SK-N-SH treated with all-trans-retinoic acid at 6 μM for 48 hours (cell line): ENCODE data around the gene SRGAP1.

Experiments
- CSDC2 ChIP-seq: fragments of 250-450 bp; sonication (Bioruptor Pico); IDR thresholded peaks from 2 replicates; pipeline ENCODE4 v1.5.0; 2020; ENCODE audit warnings: mild to moderate bottlenecking, moderate library complexity
- ISL1 ChIP-seq: fragments of 250-450 bp; sonication (Bioruptor Pico); IDR thresholded peaks from 2 replicates; pipeline ENCODE4 v2.1.2; 2022; ENCODE audit warnings: mild to moderate bottlenecking, moderate library complexity
- POU6F1 ChIP-seq: fragments of 250-450 bp; sonication (Bioruptor Pico); IDR thresholded peaks from 2 replicates; pipeline ENCODE4 v1.8.0; 2021; ENCODE audit warnings: low read depth, mild to moderate bottlenecking, moderate library complexity, borderline replicate concordance
- ZC3H10 ChIP-seq: fragments of 250-450 bp; sonication (Bioruptor Pico); IDR thresholded peaks from 2 replicates; pipeline ENCODE4 v1.5.1; 2021; ENCODE audit warnings: mild to moderate bottlenecking, moderate library complexity

DNA sequence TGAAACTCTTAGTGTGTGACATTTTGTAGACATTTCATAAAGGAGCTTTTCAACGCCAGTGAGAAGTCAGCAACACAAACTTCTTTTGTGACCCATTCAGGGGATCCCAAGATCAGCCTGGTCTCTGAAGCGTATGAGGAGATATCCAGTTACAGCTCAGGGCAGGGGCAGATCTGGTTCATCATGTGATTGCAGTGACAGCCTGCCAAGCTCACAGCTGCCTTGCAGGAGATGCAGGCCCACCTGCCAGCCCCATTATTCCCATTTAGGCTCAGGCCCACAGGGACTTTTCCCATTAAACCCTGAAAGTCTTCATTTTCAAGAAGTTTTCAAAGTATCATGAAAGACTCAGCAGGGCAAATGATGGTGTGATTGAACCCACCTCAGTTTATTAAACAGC lies 38.3 kb downstream of the SRGAP1 start:
- TF ChIP-seq POU6F1 (no peak), CSDC2 (CRISPR knock-in tag) (no peak), ISL1 (CRISPR knock-in tag) (no peak), ZC3H10 (CRISPR knock-in tag) (no peak)
